SK-N-SH treated with all-trans-retinoic acid at 6 μM for 48 hours (cell line): ENCODE results near the gene PALB2.

ENCODE experiments used
- ATAC-seq: fragments of 200-7000 bp; cut with Tn5 transposase; 3 replicates; pipeline ENCODE4 v1.9.1; 2020; ENCODE audit warnings: mild to moderate bottlenecking, moderate library complexity
- ARNTL ChIP-seq: fragments of 450-650 bp; formaldehyde crosslinking; IDR thresholded peaks from 2 replicates; pipeline ENCODE4 v1.5.0; 2020; ENCODE audit warnings: low read depth, mild to moderate bottlenecking, moderate library complexity, borderline replicate concordance
- BACH2 ChIP-seq: fragments of 250-450 bp; sonication (Bioruptor Pico); IDR thresholded peaks from 2 replicates; pipeline ENCODE4 v1.9.0; 2021; ENCODE audit warnings: mild to moderate bottlenecking, borderline replicate concordance
- CREB5 ChIP-seq: fragments of 250-450 bp; sonication (Bioruptor Pico); IDR thresholded peaks from 2 replicates; pipeline ENCODE4 v1.5.1; 2020; ENCODE audit warnings: low read depth, mild to moderate bottlenecking, moderate library complexity
- CSDC2 ChIP-seq: fragments of 250-450 bp; sonication (Bioruptor Pico); IDR thresholded peaks from 2 replicates; pipeline ENCODE4 v1.5.0; 2020; ENCODE audit warnings: mild to moderate bottlenecking, moderate library complexity
- ESRRG ChIP-seq: fragments of 250-450 bp; sonication (Bioruptor Pico); IDR thresholded peaks from 2 replicates; pipeline ENCODE4 v1.6.1; 2021; ENCODE audit warnings: mild to moderate bottlenecking
- GLIS3 ChIP-seq: fragments of 250-450 bp; sonication (Bioruptor Pico); IDR thresholded peaks from 2 replicates; pipeline ENCODE4 v1.5.0; 2020; ENCODE audit warnings: mild to moderate bottlenecking, moderate library complexity
- ISL1 ChIP-seq: fragments of 250-450 bp; sonication (Bioruptor Pico); IDR thresholded peaks from 2 replicates; pipeline ENCODE4 v2.1.2; 2022; ENCODE audit warnings: mild to moderate bottlenecking, moderate library complexity
- OSR1 ChIP-seq: fragments of 250-450 bp; sonication (Bioruptor Pico); IDR thresholded peaks from 2 replicates; pipeline ENCODE4 v1.8.0; 2022; ENCODE audit warnings: moderate library complexity, mild to moderate bottlenecking, inconsistent platforms
- POU6F1 ChIP-seq: fragments of 250-450 bp; sonication (Bioruptor Pico); IDR thresholded peaks from 2 replicates; pipeline ENCODE4 v1.8.0; 2021; ENCODE audit warnings: low read depth, mild to moderate bottlenecking, moderate library complexity, borderline replicate concordance
- PPARA ChIP-seq: fragments of 250-450 bp; sonication (Bioruptor Pico); IDR thresholded peaks from 2 replicates; pipeline ENCODE4 v1.5.0; 2020; ENCODE audit warnings: mild to moderate bottlenecking, borderline replicate concordance
- SNAI2 ChIP-seq: fragments of 250-450 bp; sonication (Bioruptor Pico); IDR thresholded peaks from 2 replicates; pipeline ENCODE4 v1.5.0; 2020; ENCODE audit warnings: mild to moderate bottlenecking, moderate library complexity
- TCF4 ChIP-seq: fragments of 250-450 bp; sonication (Bioruptor Pico); IDR thresholded peaks from 2 replicates; pipeline ENCODE4 v1.8.0; 2021; ENCODE audit warnings: mild to moderate bottlenecking, moderate library complexity, borderline replicate concordance
- TOX ChIP-seq: fragments of 250-450 bp; sonication (Bioruptor Pico); IDR thresholded peaks from 2 replicates; pipeline ENCODE4 v1.8.0; 2021; ENCODE audit warnings: mild to moderate bottlenecking, moderate library complexity, borderline replicate concordance
- TSHZ2 ChIP-seq: fragments of 250-450 bp; sonication (Bioruptor Pico); IDR thresholded peaks from 2 replicates; pipeline ENCODE4 v1.5.0; 2020; ENCODE audit warnings: mild to moderate bottlenecking, moderate library complexity
- ZC3H10 ChIP-seq: fragments of 250-450 bp; sonication (Bioruptor Pico); IDR thresholded peaks from 2 replicates; pipeline ENCODE4 v1.5.1; 2021; ENCODE audit warnings: mild to moderate bottlenecking, moderate library complexity
- ZFP3 ChIP-seq: fragments of 250-450 bp; sonication (Bioruptor Pico); IDR thresholded peaks from 2 replicates; pipeline ENCODE4 v1.5.0; 2020; ENCODE audit warnings: mild to moderate bottlenecking, moderate library complexity
- ZNF565 ChIP-seq: fragments of 450-650 bp; formaldehyde crosslinking; conservative IDR thresholded peaks from 2 replicates; pipeline ENCODE4 v1.5.0; 2020; ENCODE audit warnings: low read depth, mild to moderate bottlenecking, moderate library complexity
- ZNF8 ChIP-seq: fragments of 450-650 bp; formaldehyde crosslinking; IDR thresholded peaks from 2 replicates; pipeline ENCODE4 v1.5.0; 2020; ENCODE audit warnings: mild to moderate bottlenecking, moderate library complexity
- TF ChIP-seq, protein P1 (sequence below): fragments of 250-450 bp; sonication (Bioruptor Pico); IDR thresholded peaks from 2 replicates; pipeline ENCODE4 v1.8.0; 2020; ENCODE audit warnings: mild to moderate bottlenecking, moderate library complexity, borderline replicate concordance
- TF ChIP-seq, protein P2 (sequence below): fragments of 250-450 bp; sonication (Bioruptor Pico); IDR thresholded peaks from 2 replicates; pipeline ENCODE4 v1.5.1; 2021; ENCODE audit warnings: mild to moderate bottlenecking, moderate library complexity

The PALB2 gene

DNA sequence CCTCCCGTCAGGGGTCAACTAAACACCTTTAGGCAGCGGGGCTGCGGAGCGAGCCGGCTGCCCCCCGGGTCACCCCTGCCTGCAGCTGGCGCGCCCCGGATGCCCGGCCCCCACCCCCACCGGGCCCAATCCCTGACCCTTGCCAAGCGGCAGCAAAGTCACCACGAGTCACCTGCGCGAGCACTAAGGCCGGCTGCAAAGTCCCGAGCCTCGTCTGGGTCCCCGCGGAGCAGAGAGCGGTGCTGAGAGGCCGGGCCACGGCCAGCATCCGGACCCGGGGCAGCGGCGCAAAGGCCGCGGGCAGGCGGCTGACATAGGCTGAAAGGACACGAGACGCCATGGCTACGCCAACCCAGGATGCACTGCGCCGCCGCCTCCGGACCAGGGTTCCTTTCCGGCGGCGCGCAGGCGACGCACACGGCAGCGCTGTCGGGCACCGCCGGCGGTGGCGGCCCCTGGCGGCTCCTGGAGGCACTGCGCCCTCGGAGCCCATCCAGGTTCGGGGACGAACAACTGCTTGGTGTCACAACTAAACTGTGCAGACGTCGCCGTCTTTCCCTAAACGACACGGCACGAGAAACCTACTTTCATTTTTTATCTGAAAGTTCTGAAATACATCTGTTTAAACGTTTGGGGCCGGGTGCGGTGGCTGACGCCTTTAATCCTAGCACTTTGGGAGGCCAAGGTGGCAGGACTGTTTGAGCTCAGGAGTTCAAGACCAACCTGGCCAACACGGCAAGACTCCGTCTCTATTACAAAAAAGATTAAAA lies 45.0 kb downstream of the PALB2 start, which contains the start of gene NDUFAB1:
NDUFAB1 (minus strand) TSS at position 366 of the 770 bp plus-strand sequence; CDS start at position 340, 26 bp downstream.
- ATAC-seq, result peak; percentile 100
- TF ChIP-seq POU6F1 (CRISPR knock-in tag) (no peak), TCF4 (CRISPR knock-in tag) (no peak), PPARA (CRISPR knock-in tag) (no peak), GLIS3 (CRISPR knock-in tag) (no peak), ZC3H10 (no peak), CREB5 (CRISPR knock-in tag) (no peak), ZFP3 (0 out of 2 replicates have a peak, but pooled peaks have one; percentile 62), ZNF8 (CRISPR knock-in tag) (no peak), OSR1 (CRISPR knock-in tag) (no peak), TOX (CRISPR knock-in tag) (no peak), TSHZ2 (CRISPR knock-in tag) (peak; percentile 57; the same call in 1 of the 2 replicates), SNAI2 (no peak), CSDC2 (CRISPR knock-in tag) (peak; percentile 60; the same call in 1 of the 2 replicates), ISL1 (CRISPR knock-in tag) (no peak), ZNF565 (CRISPR knock-in tag) (no peak), BACH2 (no peak), ARNTL (CRISPR knock-in tag) (no peak), ESRRG (CRISPR knock-in tag) (no peak)
- TF ChIP-seq, protein P1, sequence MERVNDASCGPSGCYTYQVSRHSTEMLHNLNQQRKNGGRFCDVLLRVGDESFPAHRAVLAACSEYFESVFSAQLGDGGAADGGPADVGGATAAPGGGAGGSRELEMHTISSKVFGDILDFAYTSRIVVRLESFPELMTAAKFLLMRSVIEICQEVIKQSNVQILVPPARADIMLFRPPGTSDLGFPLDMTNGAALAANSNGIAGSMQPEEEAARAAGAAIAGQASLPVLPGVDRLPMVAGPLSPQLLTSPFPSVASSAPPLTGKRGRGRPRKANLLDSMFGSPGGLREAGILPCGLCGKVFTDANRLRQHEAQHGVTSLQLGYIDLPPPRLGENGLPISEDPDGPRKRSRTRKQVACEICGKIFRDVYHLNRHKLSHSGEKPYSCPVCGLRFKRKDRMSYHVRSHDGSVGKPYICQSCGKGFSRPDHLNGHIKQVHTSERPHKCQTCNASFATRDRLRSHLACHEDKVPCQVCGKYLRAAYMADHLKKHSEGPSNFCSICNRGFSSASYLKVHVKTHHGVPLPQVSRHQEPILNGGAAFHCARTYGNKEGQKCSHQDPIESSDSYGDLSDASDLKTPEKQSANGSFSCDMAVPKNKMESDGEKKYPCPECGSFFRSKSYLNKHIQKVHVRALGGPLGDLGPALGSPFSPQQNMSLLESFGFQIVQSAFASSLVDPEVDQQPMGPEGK, result no peak
- TF ChIP-seq, protein P2, sequence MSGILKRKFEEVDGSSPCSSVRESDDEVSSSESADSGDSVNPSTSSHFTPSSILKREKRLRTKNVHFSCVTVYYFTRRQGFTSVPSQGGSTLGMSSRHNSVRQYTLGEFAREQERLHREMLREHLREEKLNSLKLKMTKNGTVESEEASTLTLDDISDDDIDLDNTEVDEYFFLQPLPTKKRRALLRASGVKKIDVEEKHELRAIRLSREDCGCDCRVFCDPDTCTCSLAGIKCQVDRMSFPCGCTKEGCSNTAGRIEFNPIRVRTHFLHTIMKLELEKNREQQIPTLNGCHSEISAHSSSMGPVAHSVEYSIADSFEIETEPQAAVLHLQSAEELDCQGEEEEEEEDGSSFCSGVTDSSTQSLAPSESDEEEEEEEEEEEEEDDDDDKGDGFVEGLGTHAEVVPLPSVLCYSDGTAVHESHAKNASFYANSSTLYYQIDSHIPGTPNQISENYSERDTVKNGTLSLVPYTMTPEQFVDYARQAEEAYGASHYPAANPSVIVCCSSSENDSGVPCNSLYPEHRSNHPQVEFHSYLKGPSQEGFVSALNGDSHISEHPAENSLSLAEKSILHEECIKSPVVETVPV, result no peak

- TF ChIP-seq POU6F1 (CRISPR knock-in tag), result no peak
- TF ChIP-seq ZNF565 (CRISPR knock-in tag), result no peak
- ATAC-seq, result peak; percentile 32
Observed at GRCh38 chr16:23595246-23595950, 45.7 kb downstream of the PALB2 start.
